Measurements from ENCODE around the gene CNTROB. TPM values are rescaled to one million over a fixed set of nuclear protein-coding genes. Genes with fewer than 3 reads are reported as not detected.

The CNTROB gene
- 31.8 TPM for polyA plus RNA-seq (2012; ENCODE audit: insufficient read length, low read depth)

GRCh38 chr17:7931709-7932482, at the start of gene CNTROB, which contains the start of gene TRAPPC1:
CNTROB (plus strand) TSS chr17:7932206; CDS start chr17:7933080, 874 bp downstream.
TRAPPC1 (minus strand) TSS chr17:7931946; CDS start chr17:7931829, 117 bp downstream.
- no peak for TF ChIP-seq TAF1 (IDR thresholded peaks at IDR 0.05; ENCODE audit: borderline replicate concordance, insufficient read depth, low read length)
- TF ChIP-seq SIN3A (IDR thresholded peaks at IDR 0.05; ENCODE audit: borderline replicate concordance, insufficient read depth, low read length): peak; percentile 30; the same call in 1 of the 2 replicates
- TF ChIP-seq POLR2AphosphoS5 (IDR thresholded peaks at IDR 0.05; ENCODE audit: low read depth, low read length): peak; percentile 70
- peak; percentile 40 for TF ChIP-seq FOXP2 (optimal IDR thresholded peaks at IDR 0.05; ENCODE audit: borderline replicate concordance, extremely low read depth, extremely low read length, insufficient read depth)
- 0 out of 4 replicates have a peak, but pooled peaks of 1 of the 2 experiments have one; percentile 19 for TF ChIP-seq REST (IDR thresholded peaks at IDR 0.05; ENCODE audit: insufficient read depth in 1 of 2, low read depth in 2 of 2, low read length in 2 of 2)

- TF ChIP-seq FOXP2 (optimal IDR thresholded peaks at IDR 0.05; ENCODE audit: borderline replicate concordance, extremely low read depth, extremely low read length, insufficient read depth): no peak
- no peak for TF ChIP-seq REST (IDR thresholded peaks at IDR 0.05; ENCODE audit: insufficient read depth in 1 of 2, low read depth in 2 of 2, low read length in 2 of 2)
- TF ChIP-seq SIN3A (IDR thresholded peaks at IDR 0.05; ENCODE audit: borderline replicate concordance, insufficient read depth, low read length): no peak
- no peak for TF ChIP-seq TAF1 (IDR thresholded peaks at IDR 0.05; ENCODE audit: borderline replicate concordance, insufficient read depth, low read length)
- no peak for TF ChIP-seq POLR2AphosphoS5 (IDR thresholded peaks at IDR 0.05; ENCODE audit: low read depth, low read length)
These were observed 49.4 kb upstream of the CNTROB start for GRCh38 chr17:7882629-7883028.

- no peak for TF ChIP-seq POLR2AphosphoS5 (IDR thresholded peaks at IDR 0.05; ENCODE audit: low read depth, low read length)
- TF ChIP-seq SIN3A (IDR thresholded peaks at IDR 0.05; ENCODE audit: borderline replicate concordance, insufficient read depth, low read length): 0 out of 2 replicates have a peak, but pooled peaks have one; percentile 21
These were observed 48.1 kb upstream of the CNTROB start for GRCh38 chr17:7883781-7884386.

- TF ChIP-seq SIN3A (IDR thresholded peaks at IDR 0.05; ENCODE audit: borderline replicate concordance, insufficient read depth, low read length) (no peak), POLR2AphosphoS5 (IDR thresholded peaks at IDR 0.05; ENCODE audit: low read depth, low read length) (no peak), TAF1 (IDR thresholded peaks at IDR 0.05; ENCODE audit: borderline replicate concordance, insufficient read depth, low read length) (no peak), FOXP2 (optimal IDR thresholded peaks at IDR 0.05; ENCODE audit: borderline replicate concordance, extremely low read depth, extremely low read length, insufficient read depth) (no peak), REST (IDR thresholded peaks at IDR 0.05; ENCODE audit: insufficient read depth in 1 of 2, low read depth in 2 of 2, low read length in 2 of 2) (no peak)
These were observed 47.2 kb upstream of the CNTROB start for GRCh38 chr17:7884581-7885366.

Data from PFSK-1 (cell line).